ENCODE results near the gene KLHL35. TPM values are rescaled to one million over a fixed set of nuclear protein-coding genes. Genes with fewer than 3 reads are reported as not detected.
"Not testable (repeated sequence)": the region's sequence is repeated elsewhere in the genome, so short reads cannot be mapped to it uniquely, and the experiment has no call there.

The KLHL35 gene
- total and polyA plus RNA-seq, 2 experiments from 2014 or later = 0.63 to 1.7 TPM

DNA sequence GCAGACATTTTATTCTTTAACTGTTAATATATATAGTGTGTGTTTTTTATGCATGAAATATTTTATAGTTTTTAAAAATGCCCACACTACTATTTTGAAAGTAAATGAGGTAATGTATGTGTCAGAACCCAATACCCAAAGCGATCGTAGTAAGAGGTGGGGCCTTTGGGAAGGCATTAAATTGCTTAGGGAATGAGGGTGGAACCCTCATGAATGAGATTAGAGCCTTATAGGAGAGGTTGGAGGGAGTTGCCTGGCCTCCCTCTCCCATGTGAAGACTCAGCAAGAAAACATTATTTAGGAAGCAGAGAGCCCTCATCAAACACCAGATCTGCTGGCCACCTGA is 11.1 kb downstream of the KLHL35 start:
- no peak overlapping the region for H3K4me3 ChIP-seq
- H3K79me2 ChIP-seq = no peaks in the 10 kb centered on the region
- H2AFZ ChIP-seq = no peak overlapping the region
- no peaks in the 10 kb centered on the region for H3K27me3 ChIP-seq
- no peak for DNase-seq (ENCODE audit: low spot score)
- H4K20me1 ChIP-seq (ENCODE audit: insufficient read depth, poor library complexity, severe bottlenecking) = no peaks in the 10 kb centered on the region
- H3K36me3 ChIP-seq (replicated peaks; ENCODE audit: insufficient read depth, low read depth) = no peaks in the 10 kb centered on the region
- WGBS (ENCODE audit: low lambda C conversion rate, missing lambda C conversion rate) = 67% methylated on average over 2 of the region's 2 CpGs
- H3K27ac ChIP-seq = peak overlapping the region; percentile 89
- H3K4me2 ChIP-seq = peak overlapping the region; percentile 38
- peaks cover 34% of the 10 kb centered on the region for H3K4me1 ChIP-seq (ENCODE audit: insufficient read depth)
- no peaks in the 10 kb centered on the region for H3K9me2 ChIP-seq (replicated peaks; ENCODE audit: insufficient read depth)
- no peaks in the 10 kb centered on the region for H3K9me3 ChIP-seq (ENCODE audit: low read depth)
- no peak for TF ChIP-seq EZH2phosphoT487 (IDR thresholded peaks at IDR 0.05; ENCODE audit: low read depth, severe bottlenecking, unreplicated experiment)

DNA sequence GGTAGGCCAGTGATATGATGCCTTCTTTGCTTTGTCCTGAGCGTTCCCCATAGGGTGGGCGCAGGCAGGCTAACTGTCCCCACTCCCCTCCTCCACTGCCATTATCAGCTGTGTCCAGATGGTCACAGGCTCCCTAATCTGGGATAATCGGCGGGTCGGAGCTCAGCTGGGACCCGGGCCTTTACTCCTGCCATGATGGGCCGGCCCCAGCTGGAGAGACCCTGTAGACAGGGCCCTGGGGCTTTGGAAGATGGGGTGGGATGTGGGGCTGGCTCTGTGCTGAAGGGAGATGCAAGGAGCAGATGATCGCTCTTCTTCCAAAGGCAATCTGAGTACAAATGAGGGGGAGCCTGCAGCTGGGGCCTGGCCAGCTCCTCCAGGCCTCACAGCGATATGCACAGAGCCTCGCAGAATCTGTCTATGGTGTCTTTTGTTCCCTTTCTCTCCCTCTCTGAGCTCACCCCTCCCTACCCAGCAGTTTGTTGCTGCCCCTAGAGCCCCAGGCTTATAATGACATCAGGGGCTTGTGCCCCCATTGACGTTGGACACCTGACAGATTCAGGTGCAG is 11.9 kb downstream of the KLHL35 start:
- no peaks in the 10 kb centered on the region for H3K9me3 ChIP-seq (ENCODE audit: low read depth)
- H3K27ac ChIP-seq = peak overlapping the region; percentile 89
- H3K4me3 ChIP-seq = no peak overlapping the region
- H2AFZ ChIP-seq = no peak overlapping the region
- peak overlapping the region; percentile 38 for H3K4me2 ChIP-seq
- peaks cover 34% of the 10 kb centered on the region for H3K4me1 ChIP-seq (ENCODE audit: insufficient read depth)
- no peaks in the 10 kb centered on the region for H4K20me1 ChIP-seq (ENCODE audit: insufficient read depth, poor library complexity, severe bottlenecking)
- 77% methylated on average over 11 of the region's 11 CpGs for WGBS (ENCODE audit: low lambda C conversion rate, missing lambda C conversion rate)
- no peak for DNase-seq (ENCODE audit: low spot score)
- no peaks in the 10 kb centered on the region for H3K9me2 ChIP-seq (replicated peaks; ENCODE audit: insufficient read depth)
- H3K36me3 ChIP-seq (replicated peaks; ENCODE audit: insufficient read depth, low read depth) = no peaks in the 10 kb centered on the region
- no peaks in the 10 kb centered on the region for H3K79me2 ChIP-seq
- H3K27me3 ChIP-seq = no peaks in the 10 kb centered on the region
- TF ChIP-seq, protein P1, sequence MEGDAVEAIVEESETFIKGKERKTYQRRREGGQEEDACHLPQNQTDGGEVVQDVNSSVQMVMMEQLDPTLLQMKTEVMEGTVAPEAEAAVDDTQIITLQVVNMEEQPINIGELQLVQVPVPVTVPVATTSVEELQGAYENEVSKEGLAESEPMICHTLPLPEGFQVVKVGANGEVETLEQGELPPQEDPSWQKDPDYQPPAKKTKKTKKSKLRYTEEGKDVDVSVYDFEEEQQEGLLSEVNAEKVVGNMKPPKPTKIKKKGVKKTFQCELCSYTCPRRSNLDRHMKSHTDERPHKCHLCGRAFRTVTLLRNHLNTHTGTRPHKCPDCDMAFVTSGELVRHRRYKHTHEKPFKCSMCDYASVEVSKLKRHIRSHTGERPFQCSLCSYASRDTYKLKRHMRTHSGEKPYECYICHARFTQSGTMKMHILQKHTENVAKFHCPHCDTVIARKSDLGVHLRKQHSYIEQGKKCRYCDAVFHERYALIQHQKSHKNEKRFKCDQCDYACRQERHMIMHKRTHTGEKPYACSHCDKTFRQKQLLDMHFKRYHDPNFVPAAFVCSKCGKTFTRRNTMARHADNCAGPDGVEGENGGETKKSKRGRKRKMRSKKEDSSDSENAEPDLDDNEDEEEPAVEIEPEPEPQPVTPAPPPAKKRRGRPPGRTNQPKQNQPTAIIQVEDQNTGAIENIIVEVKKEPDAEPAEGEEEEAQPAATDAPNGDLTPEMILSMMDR (IDR thresholded peaks at IDR 0.05; ENCODE audit: poor library complexity) = no peak
- no peak for TF ChIP-seq EZH2 (IDR thresholded peaks at IDR 0.05; ENCODE audit: borderline replicate concordance)

DNA sequence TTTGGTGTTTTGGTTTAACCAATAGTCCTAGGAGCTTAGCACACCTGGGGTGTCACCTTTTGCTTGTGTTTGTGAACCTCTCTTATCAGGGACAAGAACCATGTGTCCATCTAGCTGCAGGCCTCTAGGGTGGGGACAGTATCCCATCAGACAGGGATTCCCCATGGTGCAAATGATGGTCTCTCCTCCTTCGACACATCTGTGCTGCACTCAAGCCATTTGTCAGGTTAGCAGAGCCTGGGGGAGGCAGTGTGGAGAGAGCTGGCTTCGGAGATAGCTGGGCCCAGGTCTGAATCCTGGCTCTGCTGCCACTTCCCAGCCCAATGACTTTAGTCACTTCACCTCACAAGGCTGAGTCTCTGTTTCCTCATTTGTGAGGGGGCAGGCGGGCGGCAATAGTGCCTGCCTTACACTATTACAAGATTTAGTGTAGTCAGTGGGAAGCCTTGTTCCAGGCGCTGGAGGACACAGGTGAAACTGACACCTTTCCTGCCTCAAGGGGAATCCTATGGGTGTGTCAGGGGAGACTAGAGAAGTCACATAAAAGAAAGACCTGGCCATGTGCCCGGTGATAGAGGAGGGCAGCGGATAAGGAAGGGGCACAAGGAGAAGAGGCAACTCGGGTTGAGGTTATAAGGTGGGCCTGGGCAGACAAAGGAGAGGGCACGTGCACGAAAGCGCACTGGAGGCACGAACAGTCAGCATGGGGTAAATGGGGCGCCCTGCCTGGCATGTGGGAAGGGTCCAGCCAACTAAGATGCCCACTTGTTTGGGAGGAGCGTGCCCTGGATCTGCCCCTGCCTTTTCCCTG is 12.6 kb downstream of the KLHL35 start:
- H3K27me3 ChIP-seq = no peaks in the 10 kb centered on the region
- no peaks in the 10 kb centered on the region for H3K79me2 ChIP-seq
- WGBS (ENCODE audit: low lambda C conversion rate, missing lambda C conversion rate) = 93% methylated on average over 14 of the region's 14 CpGs
- H2AFZ ChIP-seq = no peak overlapping the region
- peak overlapping the region; percentile 89 for H3K27ac ChIP-seq
- H3K9me2 ChIP-seq (replicated peaks; ENCODE audit: insufficient read depth) = no peaks in the 10 kb centered on the region
- DNase-seq (ENCODE audit: low spot score) = no peak
- no peak overlapping the region for H3K4me3 ChIP-seq
- no peaks in the 10 kb centered on the region for H3K9me3 ChIP-seq (ENCODE audit: low read depth)
- no peak overlapping the region for H3K4me2 ChIP-seq
- no peaks in the 10 kb centered on the region for H4K20me1 ChIP-seq (ENCODE audit: insufficient read depth, poor library complexity, severe bottlenecking)
- peaks cover 34% of the 10 kb centered on the region for H3K4me1 ChIP-seq (ENCODE audit: insufficient read depth)
- TF ChIP-seq EZH2 (IDR thresholded peaks at IDR 0.05; ENCODE audit: borderline replicate concordance) = no peak
- TF ChIP-seq, protein P1 (IDR thresholded peaks at IDR 0.05; ENCODE audit: poor library complexity) = no peak
- TF ChIP-seq EZH2phosphoT487 (IDR thresholded peaks at IDR 0.05; ENCODE audit: low read depth, severe bottlenecking, unreplicated experiment) = no peak
- no peaks in the 10 kb centered on the region for H3K36me3 ChIP-seq (replicated peaks; ENCODE audit: insufficient read depth, low read depth)

DNA sequence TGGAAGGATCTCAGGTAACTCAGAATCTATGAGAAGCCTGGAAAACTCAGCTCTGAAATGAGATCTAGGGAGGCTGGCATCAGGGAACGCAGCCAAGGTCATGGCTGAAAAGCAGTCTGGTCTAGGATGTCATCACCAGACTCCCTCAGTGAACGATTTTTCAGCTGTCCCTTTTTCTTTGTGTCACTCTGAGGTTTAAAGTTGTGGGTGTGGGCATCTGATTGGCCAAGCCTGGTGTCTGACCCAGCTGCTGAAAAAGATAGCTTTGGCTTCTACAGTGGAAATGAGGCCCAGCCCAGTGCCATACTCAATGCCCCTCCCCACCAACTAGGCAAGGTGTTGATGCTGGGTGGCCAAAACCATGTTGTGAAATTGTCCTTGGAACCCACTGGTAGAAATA is 19.1 kb downstream of the KLHL35 start:
- Histone ChIP-seq H3K9me2 (replicated peaks; ENCODE audit: insufficient read depth) (no peaks in the 10 kb centered on the region), H3K4me3 (no peak overlapping the region), H4K20me1 (ENCODE audit: insufficient read depth, poor library complexity, severe bottlenecking) (peaks cover under 1% of the 10 kb centered on the region), H3K27ac (no peak overlapping the region), H3K4me1 (ENCODE audit: insufficient read depth) (peaks cover 3% of the 10 kb centered on the region), H3K4me2 (no peak overlapping the region), H2AFZ (no peak overlapping the region), H3K9me3 (ENCODE audit: low read depth) (no peaks in the 10 kb centered on the region), H3K27me3 (no peaks in the 10 kb centered on the region), H3K36me3 (replicated peaks; ENCODE audit: insufficient read depth, low read depth) (no peaks in the 10 kb centered on the region), H3K79me2 (peaks cover 1% of the 10 kb centered on the region)
- DNase-seq (ENCODE audit: low spot score) = no peak
- TF ChIP-seq, protein P1 (IDR thresholded peaks at IDR 0.05; ENCODE audit: poor library complexity) = no peak
- TF ChIP-seq EZH2phosphoT487 (IDR thresholded peaks at IDR 0.05; ENCODE audit: low read depth, severe bottlenecking, unreplicated experiment) (no peak), EZH2 (IDR thresholded peaks at IDR 0.05; ENCODE audit: borderline replicate concordance) (no peak)
- 98% methylated on average over 2 of the region's 2 CpGs for WGBS (ENCODE audit: low lambda C conversion rate, missing lambda C conversion rate)

DNA sequence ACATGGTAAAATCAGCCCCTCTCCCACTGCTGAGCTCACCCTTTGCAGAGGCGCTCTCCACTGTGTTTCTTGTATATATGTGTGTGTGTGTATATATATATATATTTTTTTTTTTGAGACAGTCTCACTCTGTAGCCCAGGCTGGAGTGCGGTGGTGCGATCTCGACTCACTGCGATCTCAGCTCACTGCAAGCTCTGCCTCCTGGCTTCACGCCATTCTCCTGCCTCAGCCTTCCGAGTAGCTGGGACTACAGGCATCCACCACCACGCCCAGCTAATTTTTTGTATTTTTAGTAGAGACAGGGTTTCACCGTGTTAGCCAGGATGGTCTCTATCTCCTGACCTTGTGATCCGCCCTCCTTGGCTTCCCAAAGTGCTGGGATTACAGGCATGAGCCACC is 19.9 kb downstream of the KLHL35 start:
- H3K27me3 ChIP-seq; DNase-seq (ENCODE audit: low spot score); H3K9me3 ChIP-seq (ENCODE audit: low read depth); H3K9me2 ChIP-seq (replicated peaks; ENCODE audit: insufficient read depth); H4K20me1 ChIP-seq (ENCODE audit: insufficient read depth, poor library complexity, severe bottlenecking); H3K36me3 ChIP-seq (replicated peaks; ENCODE audit: insufficient read depth, low read depth); H2AFZ ChIP-seq; H3K27ac ChIP-seq; H3K4me1 ChIP-seq (ENCODE audit: insufficient read depth); H3K4me3 ChIP-seq; H3K4me2 ChIP-seq; H3K79me2 ChIP-seq: not testable (repeated sequence)
- 95% methylated on average over 10 of the region's 10 CpGs for WGBS (ENCODE audit: low lambda C conversion rate, missing lambda C conversion rate)

DNA sequence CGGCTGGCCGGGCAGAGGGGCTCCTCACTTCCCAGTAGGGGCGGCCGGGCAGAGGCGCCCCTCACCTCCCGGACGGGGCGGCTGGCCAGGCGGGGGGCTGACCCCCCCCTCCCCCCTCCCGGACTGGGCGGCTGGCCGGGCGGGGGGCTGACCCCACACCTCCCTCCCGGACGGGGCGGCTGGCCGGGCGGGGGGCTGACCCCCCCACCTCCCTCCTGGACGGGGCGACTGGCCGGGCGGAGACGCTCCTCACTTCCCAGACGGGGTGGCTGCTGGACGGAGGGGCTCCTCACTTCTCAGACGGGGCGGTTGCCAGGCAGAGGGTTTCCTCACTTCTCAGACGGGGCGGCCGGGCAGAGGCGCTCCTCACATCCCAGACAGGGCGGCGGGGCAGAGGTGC is 23.0 kb downstream of the KLHL35 start:
- H3K4me2 ChIP-seq; H3K4me3 ChIP-seq; H3K27ac ChIP-seq; H3K36me3 ChIP-seq (replicated peaks; ENCODE audit: insufficient read depth, low read depth); H3K9me2 ChIP-seq (replicated peaks; ENCODE audit: insufficient read depth); H2AFZ ChIP-seq; H3K27me3 ChIP-seq; H3K4me1 ChIP-seq (ENCODE audit: insufficient read depth); H3K9me3 ChIP-seq (ENCODE audit: low read depth); DNase-seq (ENCODE audit: low spot score): not testable (repeated sequence)
- Histone ChIP-seq H3K79me2 (peaks cover 28% of the 10 kb centered on the region), H4K20me1 (ENCODE audit: insufficient read depth, poor library complexity, severe bottlenecking) (peaks cover 37% of the 10 kb centered on the region)
- WGBS (ENCODE audit: low lambda C conversion rate, missing lambda C conversion rate) = 93% methylated on average over 4 of the region's 33 CpGs
